ENCODE results near the gene FGD4. TPM values are rescaled to one million over a fixed set of nuclear protein-coding genes. Genes with fewer than 3 reads are reported as not detected.

FGD4 gene
- total RNA-seq, 4 donors from 2014 or later, result 21.4 to 33.0 (median 26.9) TPM

DNA sequence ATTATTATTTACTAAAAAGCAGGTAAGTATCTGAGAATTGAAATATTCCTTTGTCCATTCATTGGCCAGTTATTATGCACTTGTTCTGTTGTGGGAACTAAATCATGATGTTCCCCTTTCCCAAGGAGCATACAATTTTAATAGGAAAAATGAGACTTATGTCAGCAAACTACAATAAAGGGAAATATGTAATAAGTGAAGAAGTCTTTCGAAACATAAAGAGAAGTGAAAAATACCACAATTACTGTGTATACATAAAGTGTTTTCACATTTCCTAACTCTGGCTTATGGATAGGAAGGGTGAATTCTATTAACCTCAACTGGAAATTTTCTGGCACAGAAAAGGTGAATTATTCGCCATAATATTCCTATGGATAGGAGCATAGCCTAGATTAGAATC lies 201.3 kb downstream of the FGD4 start:
- Histone ChIP-seq H3K4me3 (no peak overlapping the region), H3K27me3 (no peaks in the 10 kb centered on the region), H3K4me1 (peaks cover 0 to 5% (median 0%) of the 10 kb centered on the region in 4 donors), H3K9me3 (no peaks in the 10 kb centered on the region), H3K27ac (replicated peaks in 1 of 4) (no peak overlapping the region), H3K36me3 (peaks cover 0 to 66% (median 29%) of the 10 kb centered on the region in 4 donors)
- 84% methylated on average over 2 of the region's 2 CpGs for WGBS
- intact Hi-C loops (cut with DNase I), result no loop called here
- TF ChIP-seq EP300 (IDR thresholded peaks at IDR 0.05) (no peak), POLR2A (IDR thresholded peaks at IDR 0.05; ENCODE audit: low read depth) (no peak), POLR2AphosphoS5 (IDR thresholded peaks at IDR 0.05) (no peak)
- TF ChIP-seq, protein P1, sequence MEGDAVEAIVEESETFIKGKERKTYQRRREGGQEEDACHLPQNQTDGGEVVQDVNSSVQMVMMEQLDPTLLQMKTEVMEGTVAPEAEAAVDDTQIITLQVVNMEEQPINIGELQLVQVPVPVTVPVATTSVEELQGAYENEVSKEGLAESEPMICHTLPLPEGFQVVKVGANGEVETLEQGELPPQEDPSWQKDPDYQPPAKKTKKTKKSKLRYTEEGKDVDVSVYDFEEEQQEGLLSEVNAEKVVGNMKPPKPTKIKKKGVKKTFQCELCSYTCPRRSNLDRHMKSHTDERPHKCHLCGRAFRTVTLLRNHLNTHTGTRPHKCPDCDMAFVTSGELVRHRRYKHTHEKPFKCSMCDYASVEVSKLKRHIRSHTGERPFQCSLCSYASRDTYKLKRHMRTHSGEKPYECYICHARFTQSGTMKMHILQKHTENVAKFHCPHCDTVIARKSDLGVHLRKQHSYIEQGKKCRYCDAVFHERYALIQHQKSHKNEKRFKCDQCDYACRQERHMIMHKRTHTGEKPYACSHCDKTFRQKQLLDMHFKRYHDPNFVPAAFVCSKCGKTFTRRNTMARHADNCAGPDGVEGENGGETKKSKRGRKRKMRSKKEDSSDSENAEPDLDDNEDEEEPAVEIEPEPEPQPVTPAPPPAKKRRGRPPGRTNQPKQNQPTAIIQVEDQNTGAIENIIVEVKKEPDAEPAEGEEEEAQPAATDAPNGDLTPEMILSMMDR (IDR thresholded peaks at IDR 0.05), result no peak
- no peak for DNase-seq (ENCODE audit: extremely low spot score)

DNA sequence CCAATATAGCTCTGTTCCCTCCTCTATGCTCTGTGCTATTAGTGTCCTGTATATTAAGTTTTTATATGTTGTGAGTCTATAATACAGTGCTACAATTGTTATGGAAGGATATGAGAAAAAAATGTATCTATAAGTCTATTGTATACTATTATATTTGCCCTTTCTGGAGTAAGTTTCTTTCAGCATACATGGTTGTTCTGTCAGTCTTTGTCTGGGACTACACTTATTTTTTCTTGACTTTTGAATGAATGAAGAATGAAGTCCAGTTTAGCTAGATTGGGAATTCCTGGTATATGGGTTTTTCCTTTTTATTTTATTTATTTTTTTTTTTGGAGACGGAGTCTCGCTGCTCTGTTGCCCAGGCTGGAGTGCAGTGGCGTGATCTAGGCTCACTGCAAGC lies 203.7 kb downstream of the FGD4 start:
- intact Hi-C loops (cut with DNase I), result no loop called here
- Histone ChIP-seq H3K4me3 (no peak overlapping the region), H3K27me3 (no peaks in the 10 kb centered on the region), H3K27ac (replicated peaks in 1 of 4) (no peak overlapping the region), H3K36me3 (peaks cover 0 to 70% (median 32%) of the 10 kb centered on the region in 4 donors), H3K9me3 (no peaks in the 10 kb centered on the region), H3K4me1 (peaks cover 0 to 12% (median 3%) of the 10 kb centered on the region in 4 donors)
- TF ChIP-seq, protein P1 (IDR thresholded peaks at IDR 0.05), result no peak
- TF ChIP-seq EP300 (IDR thresholded peaks at IDR 0.05) (no peak), POLR2AphosphoS5 (IDR thresholded peaks at IDR 0.05) (no peak), POLR2A (IDR thresholded peaks at IDR 0.05; ENCODE audit: low read depth) (no peak)
- WGBS, result 96% methylated on average over 3 of the region's 3 CpGs
- DNase-seq (ENCODE audit: extremely low spot score), result no peak

DNA sequence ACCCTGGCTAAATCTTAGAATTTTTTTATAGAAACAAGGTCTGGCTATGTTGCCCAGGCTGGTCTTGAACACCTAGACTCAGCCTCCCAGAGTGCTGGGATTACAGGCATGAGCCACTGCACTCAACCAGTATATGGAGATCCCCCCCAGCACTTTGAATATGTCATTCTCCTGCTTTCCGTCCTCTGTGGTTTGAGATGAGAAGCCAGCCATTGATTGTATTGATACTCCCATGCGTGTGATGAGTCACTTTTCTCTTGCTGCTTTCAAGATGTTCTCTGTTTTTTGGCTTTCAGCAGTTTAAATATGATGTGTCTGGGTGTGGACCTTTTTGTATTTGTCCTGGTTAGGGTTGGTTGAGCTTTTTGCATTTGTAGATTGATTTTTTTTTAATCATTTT lies 204.5 kb downstream of the FGD4 start:
- intact Hi-C loops (cut with DNase I), result no loop called here
- H3K4me3 ChIP-seq, result no peak overlapping the region
- no peak for DNase-seq (ENCODE audit: extremely low spot score)
- H3K27me3 ChIP-seq, result no peaks in the 10 kb centered on the region
- peaks cover 2 to 71% (median 32%) of the 10 kb centered on the region in 4 donors for H3K36me3 ChIP-seq
- peaks cover 0 to 12% (median 3%) of the 10 kb centered on the region in 4 donors for H3K4me1 ChIP-seq
- TF ChIP-seq POLR2AphosphoS5 (IDR thresholded peaks at IDR 0.05) (no peak), EP300 (IDR thresholded peaks at IDR 0.05) (no peak), POLR2A (IDR thresholded peaks at IDR 0.05; ENCODE audit: low read depth) (no peak)
- H3K9me3 ChIP-seq, result no peaks in the 10 kb centered on the region
- WGBS, result 76% methylated on average over 2 of the region's 2 CpGs
- H3K27ac ChIP-seq (replicated peaks in 1 of 4), result no peak overlapping the region

DNA sequence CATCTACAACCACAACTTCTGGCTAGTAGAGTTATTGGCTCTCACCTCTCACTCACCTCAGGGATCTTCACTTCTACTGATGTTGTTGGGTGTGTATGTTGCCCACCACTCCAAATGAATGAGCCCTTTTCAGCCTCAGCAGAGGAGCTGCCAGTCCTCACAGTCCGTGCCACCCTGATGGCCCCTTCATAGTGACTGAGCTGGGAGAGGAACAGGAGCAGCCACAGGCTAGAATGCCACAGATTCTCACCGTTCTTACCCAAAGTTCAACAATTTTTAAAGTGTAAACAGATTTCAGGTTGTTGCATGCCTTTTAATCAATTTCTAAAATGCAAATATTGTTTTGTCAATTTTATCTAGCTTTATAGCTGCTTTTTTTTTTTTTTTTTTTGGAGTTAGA lies 205.2 kb downstream of the FGD4 start:
- no peak for TF ChIP-seq POLR2A (IDR thresholded peaks at IDR 0.05; ENCODE audit: low read depth)
- TF ChIP-seq, protein P1 (IDR thresholded peaks at IDR 0.05), result no peak
- no peak for TF ChIP-seq EP300 (IDR thresholded peaks at IDR 0.05)
- TF ChIP-seq POLR2AphosphoS5 (IDR thresholded peaks at IDR 0.05), result no peak
- WGBS, result 92% methylated on average over 2 of the region's 2 CpGs
- Histone ChIP-seq H3K4me1 (peaks cover 0 to 12% (median 3%) of the 10 kb centered on the region in 4 donors), H3K9me3 (no peaks in the 10 kb centered on the region), H3K4me3 (no peak overlapping the region), H3K36me3 (peaks cover 4 to 76% (median 36%) of the 10 kb centered on the region in 4 donors), H3K27ac (replicated peaks in 1 of 4) (no peak overlapping the region), H3K27me3 (no peaks in the 10 kb centered on the region)
- no peak for DNase-seq (ENCODE audit: extremely low spot score)
- intact Hi-C loops (cut with DNase I), result no loop called here

DNA sequence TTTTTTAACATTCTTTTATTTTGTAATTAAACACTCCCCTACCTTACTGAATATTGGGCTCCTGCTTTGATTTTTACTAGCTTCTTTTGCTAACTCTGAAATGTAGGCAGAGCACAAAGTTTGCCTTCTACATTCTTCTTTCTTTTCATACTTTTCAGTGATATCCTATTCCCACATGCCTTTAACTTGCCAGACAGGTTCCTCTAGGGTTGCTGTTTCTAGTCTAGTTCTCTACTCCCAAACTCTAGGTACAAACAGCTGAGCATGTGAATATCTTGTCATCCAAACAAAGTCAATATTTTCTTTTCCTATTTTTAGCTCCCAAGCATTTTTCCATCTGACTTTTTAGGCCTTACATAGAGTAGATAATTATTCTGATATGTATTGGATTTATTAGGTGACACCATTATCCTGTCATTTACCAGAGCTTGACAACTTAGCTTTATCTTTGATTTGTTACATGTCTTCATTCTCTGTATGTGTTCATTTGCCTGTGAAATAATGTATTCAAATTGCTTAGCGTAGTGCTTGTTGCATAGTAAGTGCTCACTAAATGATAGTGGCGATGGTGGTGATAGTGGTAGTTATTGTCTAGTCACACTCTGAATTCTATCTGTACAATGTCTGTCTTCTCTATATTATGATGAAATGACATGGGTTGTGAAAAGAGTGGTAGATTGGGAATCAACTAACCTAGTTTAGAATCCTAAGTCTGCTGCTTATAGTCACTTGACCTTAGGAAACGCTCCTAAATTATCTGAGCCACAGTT lies 206.2 kb downstream of the FGD4 start:
- TF ChIP-seq POLR2A (IDR thresholded peaks at IDR 0.05; ENCODE audit: low read depth) (no peak), POLR2AphosphoS5 (IDR thresholded peaks at IDR 0.05) (no peak), EP300 (IDR thresholded peaks at IDR 0.05) (no peak)
- TF ChIP-seq, protein P1 (IDR thresholded peaks at IDR 0.05), result no peak
- no peaks in the 10 kb centered on the region for H3K27me3 ChIP-seq
- DNase-seq (ENCODE audit: extremely low spot score), result no peak
- H3K36me3 ChIP-seq, result peaks cover 4 to 76% (median 37%) of the 10 kb centered on the region in 4 donors
- intact Hi-C loops (cut with DNase I), result no loop called here
- peaks cover 0 to 12% (median 3%) of the 10 kb centered on the region in 4 donors for H3K4me1 ChIP-seq
- 94% methylated on average over 3 of the region's 3 CpGs for WGBS
- H3K9me3 ChIP-seq, result no peaks in the 10 kb centered on the region
- no peak overlapping the region for H3K4me3 ChIP-seq
- H3K27ac ChIP-seq (replicated peaks in 1 of 4), result no peak overlapping the region
